Measurements from ENCODE around the gene AOAH. TPM values are rescaled to one million over a fixed set of nuclear protein-coding genes. Genes with fewer than 3 reads are reported as not detected.
A peak's percentile ranks its signal among the peaks of the same experiment; 100 is the strongest.

Gene AOAH
- total RNA-seq, 1 experiment from 2014 or later: not detected

DNA sequence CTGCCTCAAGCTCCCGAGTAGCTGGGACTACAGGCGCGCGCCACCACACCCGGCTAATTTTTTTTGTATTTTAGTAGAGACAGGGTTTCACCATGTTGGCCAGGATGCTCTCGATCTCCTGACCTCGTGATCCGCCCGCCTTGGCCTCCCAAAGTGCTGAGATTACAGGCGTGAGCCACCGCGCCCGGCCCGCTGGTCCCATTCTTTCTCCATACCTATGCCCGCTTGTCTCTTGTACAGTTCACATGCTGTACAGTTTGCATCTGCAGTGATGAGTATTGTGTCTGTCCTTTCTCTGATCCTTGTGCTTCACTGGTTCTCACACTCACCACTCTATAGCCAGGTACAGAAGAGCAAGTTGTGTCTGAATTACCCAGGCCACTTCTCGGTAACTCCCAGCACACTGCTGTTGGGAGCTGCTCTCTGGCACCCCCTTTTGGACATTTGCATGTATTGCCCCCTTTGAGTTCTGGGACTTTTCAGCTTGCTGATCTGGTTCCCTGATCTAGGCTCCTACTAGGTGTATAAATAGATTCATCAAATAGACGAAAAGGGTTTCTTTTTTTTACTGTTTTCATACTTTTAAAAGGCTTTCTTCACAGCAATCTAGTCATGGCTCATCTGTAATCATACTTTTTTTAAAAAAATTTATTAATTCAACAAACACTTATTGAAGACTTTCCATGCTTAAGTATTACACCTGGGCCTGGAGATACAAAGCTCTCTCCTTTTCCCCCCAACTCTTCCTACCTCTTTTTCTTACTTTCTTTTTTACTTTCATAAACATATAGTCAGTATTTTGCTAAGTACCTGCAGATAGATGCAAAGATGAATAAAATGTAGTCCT is 53.5 kb downstream of the AOAH start:
- BruUV-seq (replicated peaks): no TSS peak
- H3K27ac Mint-ChIP-seq (ENCODE audit: low read depth, unreplicated experiment): no peak overlapping the region

DNA sequence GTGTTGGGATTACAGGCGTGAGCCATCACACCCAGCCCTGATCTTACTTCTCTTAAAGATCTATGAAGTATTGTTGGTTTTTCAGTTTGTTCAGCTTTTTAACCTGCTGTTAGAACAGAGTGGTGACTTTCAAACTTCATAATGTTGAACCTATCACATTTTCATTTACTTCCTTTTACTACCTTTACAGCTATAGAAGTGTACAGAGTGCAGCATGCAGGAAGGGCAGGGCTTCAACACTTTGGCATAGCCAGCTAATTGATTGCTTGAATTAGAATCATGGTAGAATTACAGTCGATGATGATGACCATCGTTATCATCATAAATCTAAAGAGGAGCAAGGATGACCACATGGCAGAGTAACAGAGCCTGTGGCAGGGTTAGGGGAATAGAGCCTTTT is 55.5 kb downstream of the AOAH start:
- no peaks in the 10 kb centered on the region for H3K9me3 Mint-ChIP-seq (ENCODE audit: unreplicated experiment)
- H3K4me3 Mint-ChIP-seq (ENCODE audit: unreplicated experiment): no peak overlapping the region
- no peaks in the 10 kb centered on the region for H3K27me3 Mint-ChIP-seq (ENCODE audit: insufficient read depth, unreplicated experiment)
- peaks cover 28% of the 10 kb centered on the region for H3K4me1 Mint-ChIP-seq (ENCODE audit: insufficient read depth, unreplicated experiment)
- TF ChIP-seq, protein P1, sequence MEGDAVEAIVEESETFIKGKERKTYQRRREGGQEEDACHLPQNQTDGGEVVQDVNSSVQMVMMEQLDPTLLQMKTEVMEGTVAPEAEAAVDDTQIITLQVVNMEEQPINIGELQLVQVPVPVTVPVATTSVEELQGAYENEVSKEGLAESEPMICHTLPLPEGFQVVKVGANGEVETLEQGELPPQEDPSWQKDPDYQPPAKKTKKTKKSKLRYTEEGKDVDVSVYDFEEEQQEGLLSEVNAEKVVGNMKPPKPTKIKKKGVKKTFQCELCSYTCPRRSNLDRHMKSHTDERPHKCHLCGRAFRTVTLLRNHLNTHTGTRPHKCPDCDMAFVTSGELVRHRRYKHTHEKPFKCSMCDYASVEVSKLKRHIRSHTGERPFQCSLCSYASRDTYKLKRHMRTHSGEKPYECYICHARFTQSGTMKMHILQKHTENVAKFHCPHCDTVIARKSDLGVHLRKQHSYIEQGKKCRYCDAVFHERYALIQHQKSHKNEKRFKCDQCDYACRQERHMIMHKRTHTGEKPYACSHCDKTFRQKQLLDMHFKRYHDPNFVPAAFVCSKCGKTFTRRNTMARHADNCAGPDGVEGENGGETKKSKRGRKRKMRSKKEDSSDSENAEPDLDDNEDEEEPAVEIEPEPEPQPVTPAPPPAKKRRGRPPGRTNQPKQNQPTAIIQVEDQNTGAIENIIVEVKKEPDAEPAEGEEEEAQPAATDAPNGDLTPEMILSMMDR (IDR thresholded peaks at IDR 0.05; ENCODE audit: unreplicated experiment): no peak
- CTCF ChIA-PET: interaction anchor here (0.6 to 6.4 kb wide), 5 partner anchors 182 to 513 kb away, joined by 3 to 43 read pairs (median 4); no protein-coding TSS in a partner anchor
- POLR2A ChIA-PET: interaction anchor here (1.1 to 1.3 kb wide), 2 partner anchors 15 to 179 kb away, joined by 3 read pairs; no protein-coding TSS in a partner anchor
- intact Hi-C loops (cut with micrococcal nuclease): no loop called here
- no peak for DNase-seq (ENCODE audit: unreplicated experiment)
- BruUV-seq (replicated peaks): no TSS peak
- H3K36me3 Mint-ChIP-seq (ENCODE audit: insufficient read depth, unreplicated experiment): no peaks in the 10 kb centered on the region
- no peak overlapping the region for H3K27ac Mint-ChIP-seq (ENCODE audit: low read depth, unreplicated experiment)

More for the DNA sequence above, 53.5 kb downstream of the AOAH start:
- Mint-ChIP-seq H3K4me3 (ENCODE audit: unreplicated experiment) (no peak overlapping the region), H3K9me3 (ENCODE audit: unreplicated experiment) (no peaks in the 10 kb centered on the region), H3K36me3 (ENCODE audit: insufficient read depth, unreplicated experiment) (no peaks in the 10 kb centered on the region), H3K4me1 (ENCODE audit: insufficient read depth, unreplicated experiment) (peaks cover 28% of the 10 kb centered on the region), H3K27me3 (ENCODE audit: insufficient read depth, unreplicated experiment) (no peaks in the 10 kb centered on the region)
- ChIA-PET CTCF (interaction anchor here (0.6 to 6.4 kb wide), 38 partner anchors 9 to 1085 kb away, joined by 3 to 43 read pairs (median 5); no protein-coding TSS in a partner anchor), POLR2A (interaction anchor here (0.7 to 1.5 kb wide), 6 partner anchors 11 to 211 kb away, joined by 3 to 5 read pairs (median 4); no protein-coding TSS in a partner anchor)
- TF ChIP-seq, protein P1 (IDR thresholded peaks at IDR 0.05; ENCODE audit: unreplicated experiment): peak; percentile 85
- DNase-seq (ENCODE audit: unreplicated experiment): peak; percentile 85
- intact Hi-C loops (cut with micrococcal nuclease): loop anchor here (1.0 to 10.0 kb wide), 5 partner anchors 184 to 531 kb away; no protein-coding TSS in a partner anchor

DNA sequence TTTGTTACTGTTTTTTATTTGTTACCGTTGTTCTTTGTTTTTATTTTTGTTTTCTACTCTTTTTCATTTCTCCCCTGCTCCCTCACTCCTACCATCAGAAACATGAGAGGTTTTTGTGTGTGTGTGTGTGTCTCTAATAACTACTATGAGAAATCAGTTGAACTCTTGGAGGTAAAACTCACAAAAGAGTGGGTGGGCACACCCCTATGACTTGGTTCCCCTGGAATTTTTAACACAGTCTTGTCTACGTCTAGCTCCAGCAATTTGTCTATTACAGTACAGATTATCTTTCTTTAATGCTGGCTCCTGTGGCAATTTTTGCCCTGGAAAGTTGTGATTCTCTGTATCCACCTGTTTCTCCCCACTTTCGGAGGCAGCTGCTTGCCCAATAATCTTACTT is 56.2 kb downstream of the AOAH start:
- no peak overlapping the region for H3K27ac Mint-ChIP-seq (ENCODE audit: low read depth, unreplicated experiment)
- no TSS peak for BruUV-seq (replicated peaks)
- CTCF ChIA-PET: interaction anchor here (0.7 to 1.2 kb wide), 3 partner anchors 180 to 514 kb away, joined by 3 to 4 read pairs (median 4); no protein-coding TSS in a partner anchor
- intact Hi-C loops (cut with micrococcal nuclease): no loop called here
- no peak for DNase-seq (ENCODE audit: unreplicated experiment)
- TF ChIP-seq, protein P1 (IDR thresholded peaks at IDR 0.05; ENCODE audit: unreplicated experiment): no peak
- H3K4me3 Mint-ChIP-seq (ENCODE audit: unreplicated experiment): no peak overlapping the region
- no peaks in the 10 kb centered on the region for H3K36me3 Mint-ChIP-seq (ENCODE audit: insufficient read depth, unreplicated experiment)
- H3K27me3 Mint-ChIP-seq (ENCODE audit: insufficient read depth, unreplicated experiment): no peaks in the 10 kb centered on the region
- H3K4me1 Mint-ChIP-seq (ENCODE audit: insufficient read depth, unreplicated experiment): peaks cover 28% of the 10 kb centered on the region
- H3K9me3 Mint-ChIP-seq (ENCODE audit: unreplicated experiment): no peaks in the 10 kb centered on the region
- POLR2A ChIA-PET: interaction anchor here (1.1 to 1.3 kb wide), 2 partner anchors 15 to 179 kb away, joined by 3 read pairs; no protein-coding TSS in a partner anchor

DNA sequence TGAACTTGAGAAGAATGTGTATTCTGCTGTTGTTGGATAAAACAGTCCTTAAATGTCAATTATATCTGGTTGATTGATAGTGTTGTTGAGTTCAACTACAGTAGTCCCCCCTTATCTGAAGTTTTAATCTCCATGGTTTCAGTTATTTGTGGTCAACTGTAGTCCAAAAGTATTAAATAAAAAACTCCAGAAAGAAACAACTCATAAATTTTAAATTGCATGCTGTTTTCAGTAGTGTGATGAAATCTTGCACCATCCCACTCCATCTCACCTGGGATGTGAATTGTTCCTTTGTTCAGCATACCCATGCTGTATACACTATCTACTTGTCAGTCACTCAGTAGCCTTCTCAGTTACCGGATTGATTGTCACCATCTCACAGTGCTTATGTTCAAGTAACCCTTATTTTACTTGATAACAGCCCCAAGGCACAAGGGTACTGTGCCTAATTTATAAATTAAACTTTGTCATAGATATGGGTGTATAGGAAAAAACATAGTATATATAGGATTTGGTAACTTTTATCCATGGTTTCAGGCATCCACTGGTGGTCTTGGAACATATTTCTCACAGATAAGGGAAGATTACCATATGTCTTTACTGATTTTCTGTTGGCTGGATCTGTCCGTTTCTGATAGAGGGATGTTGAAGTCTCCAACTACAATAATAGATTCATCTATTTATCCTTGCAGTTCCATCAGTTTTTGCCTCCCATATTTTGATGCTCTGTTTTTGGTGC is 57.1 kb downstream of the AOAH start:
- TF ChIP-seq, protein P1 (IDR thresholded peaks at IDR 0.05; ENCODE audit: unreplicated experiment): no peak
- peak; percentile 18 for DNase-seq (ENCODE audit: unreplicated experiment)
- ChIA-PET CTCF (no interaction called here), POLR2A (no interaction called here)
- H3K4me3 Mint-ChIP-seq (ENCODE audit: unreplicated experiment): peak overlapping the region; percentile 10
- no peaks in the 10 kb centered on the region for H3K9me3 Mint-ChIP-seq (ENCODE audit: unreplicated experiment)
- intact Hi-C loops (cut with micrococcal nuclease): no loop called here
- no peaks in the 10 kb centered on the region for H3K27me3 Mint-ChIP-seq (ENCODE audit: insufficient read depth, unreplicated experiment)
- H3K36me3 Mint-ChIP-seq (ENCODE audit: insufficient read depth, unreplicated experiment): no peaks in the 10 kb centered on the region
- H3K4me1 Mint-ChIP-seq (ENCODE audit: insufficient read depth, unreplicated experiment): peaks cover 28% of the 10 kb centered on the region
- H3K27ac Mint-ChIP-seq (ENCODE audit: low read depth, unreplicated experiment): peak overlapping the region; percentile 59
- no TSS peak for BruUV-seq (replicated peaks)
